ENCODE results near the gene VAV2.

Gene VAV2

GRCh38 chr9:134004131-134004873 lies 12.2 kb upstream of the VAV2 start:
- TF ChIP-seq, protein P1, sequence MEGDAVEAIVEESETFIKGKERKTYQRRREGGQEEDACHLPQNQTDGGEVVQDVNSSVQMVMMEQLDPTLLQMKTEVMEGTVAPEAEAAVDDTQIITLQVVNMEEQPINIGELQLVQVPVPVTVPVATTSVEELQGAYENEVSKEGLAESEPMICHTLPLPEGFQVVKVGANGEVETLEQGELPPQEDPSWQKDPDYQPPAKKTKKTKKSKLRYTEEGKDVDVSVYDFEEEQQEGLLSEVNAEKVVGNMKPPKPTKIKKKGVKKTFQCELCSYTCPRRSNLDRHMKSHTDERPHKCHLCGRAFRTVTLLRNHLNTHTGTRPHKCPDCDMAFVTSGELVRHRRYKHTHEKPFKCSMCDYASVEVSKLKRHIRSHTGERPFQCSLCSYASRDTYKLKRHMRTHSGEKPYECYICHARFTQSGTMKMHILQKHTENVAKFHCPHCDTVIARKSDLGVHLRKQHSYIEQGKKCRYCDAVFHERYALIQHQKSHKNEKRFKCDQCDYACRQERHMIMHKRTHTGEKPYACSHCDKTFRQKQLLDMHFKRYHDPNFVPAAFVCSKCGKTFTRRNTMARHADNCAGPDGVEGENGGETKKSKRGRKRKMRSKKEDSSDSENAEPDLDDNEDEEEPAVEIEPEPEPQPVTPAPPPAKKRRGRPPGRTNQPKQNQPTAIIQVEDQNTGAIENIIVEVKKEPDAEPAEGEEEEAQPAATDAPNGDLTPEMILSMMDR (IDR thresholded peaks at IDR 0.05), result no peak
- no peak overlapping the region for H3K27ac Mint-ChIP-seq
- no peaks in the 10 kb centered on the region for H3K4me1 Mint-ChIP-seq
- H3K9me3 Mint-ChIP-seq, result no peaks in the 10 kb centered on the region
- no peaks in the 10 kb centered on the region for H3K36me3 Mint-ChIP-seq (ENCODE audit: low read depth)
- peaks cover 25% of the 10 kb centered on the region for H3K27me3 Mint-ChIP-seq (ENCODE audit: low read depth, poor library complexity)
- DNase-seq, result no peak
- no peak overlapping the region for H3K4me3 Mint-ChIP-seq

DNA sequence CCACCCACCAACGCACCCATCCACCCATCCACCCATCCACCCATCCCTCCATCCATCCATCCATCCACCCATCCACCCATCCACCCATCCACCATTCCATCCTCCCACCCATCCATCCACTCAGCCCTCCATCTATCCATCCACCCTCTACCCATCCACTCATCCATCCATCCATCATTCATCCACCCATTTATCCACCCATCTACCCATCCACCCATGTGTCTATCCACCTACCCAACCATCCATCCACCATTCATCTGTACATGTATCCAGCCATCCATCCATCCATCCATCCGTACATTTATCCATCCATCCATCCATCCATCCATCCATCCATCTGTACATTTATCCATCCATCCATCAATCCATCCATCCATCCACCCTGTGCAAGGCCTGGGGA lies 11.1 kb upstream of the VAV2 start:
- H3K27me3 Mint-ChIP-seq (ENCODE audit: low read depth, poor library complexity), result peaks cover 21% of the 10 kb centered on the region
- H3K4me1 Mint-ChIP-seq, result no peaks in the 10 kb centered on the region
- TF ChIP-seq, protein P1 (IDR thresholded peaks at IDR 0.05), result no peak
- no peaks in the 10 kb centered on the region for H3K36me3 Mint-ChIP-seq (ENCODE audit: low read depth)
- H3K9me3 Mint-ChIP-seq, result no peaks in the 10 kb centered on the region
- H3K4me3 Mint-ChIP-seq, result no peak overlapping the region
- DNase-seq, result no peak
- no peak overlapping the region for H3K27ac Mint-ChIP-seq

DNA sequence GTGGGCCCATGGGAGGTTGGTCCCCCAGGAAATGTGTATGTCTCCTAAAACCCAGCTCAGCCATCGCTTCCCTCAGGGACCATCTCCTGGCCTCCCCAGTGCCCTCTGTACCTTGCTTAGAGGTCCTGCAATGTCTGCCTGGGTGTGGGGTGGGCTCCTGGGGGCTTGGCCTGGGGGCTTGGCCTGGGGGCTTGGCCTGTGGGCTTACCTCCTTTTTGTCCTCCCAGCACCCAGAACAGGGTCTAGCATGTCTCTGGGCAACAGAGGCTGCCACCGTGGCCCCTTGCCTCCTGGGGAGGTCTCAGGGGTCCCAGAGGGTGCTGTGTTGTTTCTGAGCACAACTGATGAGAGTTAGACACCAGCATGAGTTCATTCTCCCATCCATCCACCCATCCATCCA lies 10.7 kb upstream of the VAV2 start:
- no peak for DNase-seq
- Mint-ChIP-seq H3K4me1 (no peaks in the 10 kb centered on the region), H3K27me3 (ENCODE audit: low read depth, poor library complexity) (peaks cover 21% of the 10 kb centered on the region), H3K27ac (no peak overlapping the region), H3K4me3 (no peak overlapping the region), H3K9me3 (no peaks in the 10 kb centered on the region), H3K36me3 (ENCODE audit: low read depth) (no peaks in the 10 kb centered on the region)
- TF ChIP-seq, protein P1 (IDR thresholded peaks at IDR 0.05), result no peak

DNA sequence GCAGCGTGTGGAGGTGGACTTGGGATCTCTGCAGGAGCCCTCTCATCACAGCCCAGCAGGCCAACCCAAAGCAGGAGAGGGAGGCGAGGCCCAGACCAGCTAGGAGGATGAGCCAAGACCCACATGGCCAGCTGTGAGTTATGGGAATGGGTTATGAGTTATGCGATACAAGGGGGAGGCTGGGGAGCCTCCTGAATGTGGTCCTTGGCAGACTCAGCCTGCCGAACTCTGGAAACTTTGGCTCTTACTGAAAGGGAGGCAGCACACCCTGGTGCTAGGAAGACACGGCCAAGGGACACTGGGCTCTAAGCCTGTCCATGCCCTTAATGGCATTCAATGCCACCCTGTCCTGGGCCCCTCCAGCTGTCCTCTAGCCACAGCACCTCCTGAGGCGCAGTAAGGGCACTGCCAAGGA lies 7.7 kb upstream of the VAV2 start:
- Mint-ChIP-seq H3K36me3 (ENCODE audit: low read depth) (no peaks in the 10 kb centered on the region), H3K4me3 (no peak overlapping the region), H3K9me3 (no peaks in the 10 kb centered on the region), H3K27ac (no peak overlapping the region), H3K27me3 (ENCODE audit: low read depth, poor library complexity) (peaks cover 29% of the 10 kb centered on the region), H3K4me1 (no peaks in the 10 kb centered on the region)
- no peak for DNase-seq
- TF ChIP-seq, protein P1 (IDR thresholded peaks at IDR 0.05), result no peak

DNA sequence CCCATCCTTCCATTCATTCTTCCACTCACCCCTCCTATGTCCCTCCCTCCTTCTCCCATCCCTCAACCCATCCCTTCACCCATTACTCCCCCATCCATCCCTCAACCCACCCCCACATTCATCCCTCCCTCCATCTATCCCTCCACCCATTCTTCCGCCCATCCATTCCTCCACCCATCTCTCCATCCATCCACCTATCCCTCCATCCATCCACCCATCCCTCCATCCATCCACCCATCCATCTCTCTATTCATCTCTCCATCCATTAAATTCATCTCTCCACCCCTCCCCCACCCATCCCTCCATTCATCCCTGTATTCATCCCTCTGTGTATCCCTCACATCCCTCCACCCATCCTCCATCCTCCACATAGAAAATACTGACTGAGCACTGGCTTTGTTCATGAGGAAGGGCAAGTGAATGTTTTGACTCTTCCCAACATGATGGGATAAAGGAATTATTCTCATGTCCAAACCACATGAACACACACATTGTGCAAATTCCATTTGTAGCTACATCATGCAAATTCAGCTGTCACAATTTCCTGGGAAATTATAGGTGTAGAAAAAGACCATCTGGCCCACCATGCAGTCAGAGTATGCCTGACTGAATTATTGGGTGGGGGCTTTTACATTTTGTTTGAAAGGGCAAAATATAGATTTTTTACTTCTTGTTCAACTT lies 6.9 kb upstream of the VAV2 start:
- peaks cover 6% of the 10 kb centered on the region for H3K4me1 Mint-ChIP-seq
- no peak for DNase-seq
- H3K36me3 Mint-ChIP-seq (ENCODE audit: low read depth), result no peaks in the 10 kb centered on the region
- H3K4me3 Mint-ChIP-seq, result no peak overlapping the region
- H3K27ac Mint-ChIP-seq, result no peak overlapping the region
- H3K27me3 Mint-ChIP-seq (ENCODE audit: low read depth, poor library complexity), result peaks cover 29% of the 10 kb centered on the region
- TF ChIP-seq, protein P1 (IDR thresholded peaks at IDR 0.05), result no peak
- no peaks in the 10 kb centered on the region for H3K9me3 Mint-ChIP-seq
